Measurements from ENCODE around the gene ETV7. TPM values are rescaled to one million over a fixed set of nuclear protein-coding genes. Genes with fewer than 3 reads are reported as not detected.

Gene ETV7
- total and polyA plus RNA-seq, 9 donors, result 0.04 to 0.48 (median 0.15) TPM; not detected in 2

GRCh38 chr6:36333931-36334725 is 53.3 kb downstream of the ETV7 start:
- 5% methylated on average over 20 of the region's 20 CpGs for WGBS (ENCODE audit: insufficient coverage)
- H3K4me1 ChIP-seq (ENCODE audit: control insufficient read depth, insufficient read depth, low read length), result peaks cover 21% of the 10 kb centered on the region
- H3K36me3 ChIP-seq (ENCODE audit: control insufficient read depth, insufficient read depth, low read length), result no peaks in the 10 kb centered on the region
- peak overlapping the region; percentile 82 for H3K27ac ChIP-seq (ENCODE audit: low read length)
- H3K4me3 ChIP-seq (ENCODE audit: low read length), result no peak overlapping the region
- H3K27me3 ChIP-seq (ENCODE audit: control insufficient read depth, insufficient read depth, low read length), result peaks cover 42% of the 10 kb centered on the region
- DNase-seq, result peak; percentile 79
- no peaks in the 10 kb centered on the region for H3K9me3 ChIP-seq (replicated peaks; ENCODE audit: control insufficient read depth, low read depth, low read length)

DNA sequence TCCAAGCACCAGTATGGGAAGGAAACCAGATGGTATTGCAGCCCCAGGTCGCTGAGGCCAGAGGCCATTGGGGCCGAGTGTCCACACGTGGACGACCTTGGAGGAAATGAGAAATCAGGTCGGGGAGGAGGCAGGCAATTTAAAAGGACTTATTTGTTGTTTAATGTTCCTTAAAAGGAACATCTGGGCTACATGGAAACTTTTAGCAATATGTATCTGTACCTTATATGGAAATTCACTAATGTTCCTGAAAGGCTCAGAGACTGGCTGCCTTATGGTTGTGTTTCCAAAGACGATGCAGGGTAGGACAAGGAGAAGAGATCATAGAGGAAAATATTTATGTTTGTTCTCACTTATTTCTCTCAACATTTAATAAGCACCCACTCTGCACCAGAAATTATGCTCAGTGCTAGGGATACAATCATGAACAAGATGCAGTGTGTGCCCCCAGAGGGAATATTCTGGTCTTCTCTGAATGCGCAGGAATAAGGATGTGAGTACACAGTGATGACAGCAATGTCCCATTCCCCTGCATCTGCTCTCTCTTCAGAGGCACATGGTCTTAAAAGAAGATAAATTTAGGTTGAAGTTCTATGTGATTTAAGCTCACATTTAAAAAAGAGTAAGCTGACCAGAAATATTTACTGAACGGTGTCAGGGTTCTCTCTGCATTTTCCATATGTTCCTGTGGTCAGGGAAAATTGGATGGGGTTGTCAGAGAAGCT is 54.1 kb downstream of the ETV7 start:
- Histone ChIP-seq H3K36me3 (ENCODE audit: control insufficient read depth, insufficient read depth, low read length) (no peaks in the 10 kb centered on the region), H3K27me3 (ENCODE audit: control insufficient read depth, insufficient read depth, low read length) (peaks cover 44% of the 10 kb centered on the region), H3K4me1 (ENCODE audit: control insufficient read depth, insufficient read depth, low read length) (peaks cover 21% of the 10 kb centered on the region), H3K4me3 (ENCODE audit: low read length) (no peak overlapping the region), H3K9me3 (replicated peaks; ENCODE audit: control insufficient read depth, low read depth, low read length) (no peaks in the 10 kb centered on the region), H3K27ac (ENCODE audit: low read length) (peak overlapping the region; percentile 82)
- whole genome bisulfite sequencing (ENCODE audit: insufficient coverage), result no CpG with 5 or more reads among the region's 8 CpGs
- DNase-seq, result peak; percentile 65

DNA sequence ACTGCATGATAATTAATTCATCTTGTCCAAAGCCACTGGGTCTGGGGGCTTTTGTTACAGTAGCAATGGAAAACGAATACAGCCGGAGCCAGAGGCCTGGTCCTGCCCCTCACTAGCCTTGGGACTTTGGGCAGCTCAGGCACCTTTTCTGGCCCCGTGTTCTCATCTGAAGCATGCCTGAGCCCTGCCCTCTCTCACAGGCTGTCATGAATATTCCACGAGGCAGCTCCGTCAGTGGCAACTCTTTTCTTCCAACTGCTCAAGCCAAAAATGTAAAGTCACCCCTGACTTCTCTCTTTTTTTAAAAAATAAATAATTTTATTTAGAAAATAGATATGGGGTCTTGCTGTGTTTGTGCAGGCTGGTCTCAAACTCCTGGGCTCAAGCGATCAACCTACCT is 56.1 kb downstream of the ETV7 start:
- no peaks in the 10 kb centered on the region for H3K36me3 ChIP-seq (ENCODE audit: control insufficient read depth, insufficient read depth, low read length)
- H3K4me1 ChIP-seq (ENCODE audit: control insufficient read depth, insufficient read depth, low read length), result peaks cover 35% of the 10 kb centered on the region
- 90% methylated on average over 4 of the region's 6 CpGs for WGBS (ENCODE audit: insufficient coverage)
- peaks cover 46% of the 10 kb centered on the region for H3K27me3 ChIP-seq (ENCODE audit: control insufficient read depth, insufficient read depth, low read length)
- no peaks in the 10 kb centered on the region for H3K9me3 ChIP-seq (replicated peaks; ENCODE audit: control insufficient read depth, low read depth, low read length)
- no peak for DNase-seq
- H3K4me3 ChIP-seq (ENCODE audit: low read length), result no peak overlapping the region
- no peak overlapping the region for H3K27ac ChIP-seq (ENCODE audit: low read length)

DNA sequence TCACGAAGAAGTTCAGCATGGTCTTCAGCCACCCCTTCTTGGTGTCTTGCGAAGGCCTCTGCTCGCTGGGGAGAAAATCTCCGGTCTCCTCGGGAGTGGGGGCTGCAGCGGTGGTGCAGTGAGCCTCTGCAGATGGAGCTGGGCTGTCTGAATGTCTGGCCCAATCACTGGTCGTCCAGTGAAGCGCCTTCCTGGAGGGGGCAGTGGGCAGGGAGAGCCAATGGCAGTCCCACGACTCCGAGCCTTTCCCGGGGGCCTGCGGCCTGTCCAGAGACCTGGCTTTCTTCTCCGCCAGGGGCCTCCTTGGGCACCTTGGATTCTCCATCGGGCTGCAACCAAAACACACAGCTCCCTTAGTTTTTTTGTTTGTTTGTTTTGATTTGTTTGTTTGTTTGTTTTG is 57.1 kb downstream of the ETV7 start:
- H3K27me3 ChIP-seq (ENCODE audit: control insufficient read depth, insufficient read depth, low read length), result peaks cover 40% of the 10 kb centered on the region
- no peak for DNase-seq
- 81% methylated on average over 6 of the region's 14 CpGs for WGBS (ENCODE audit: insufficient coverage)

GRCh38 chr6:36329798-36330291 is 57.6 kb downstream of the ETV7 start:
- WGBS (ENCODE audit: insufficient coverage), result 53% methylated on average over 11 of the region's 14 CpGs
- no peak for DNase-seq
- Histone ChIP-seq H3K36me3 (ENCODE audit: control insufficient read depth, insufficient read depth, low read length) (no peaks in the 10 kb centered on the region), H3K27ac (ENCODE audit: low read length) (no peak overlapping the region), H3K4me3 (ENCODE audit: low read length) (no peak overlapping the region), H3K27me3 (ENCODE audit: control insufficient read depth, insufficient read depth, low read length) (peaks cover 38% of the 10 kb centered on the region), H3K4me1 (ENCODE audit: control insufficient read depth, insufficient read depth, low read length) (peaks cover 46% of the 10 kb centered on the region), H3K9me3 (replicated peaks; ENCODE audit: control insufficient read depth, low read depth, low read length) (no peaks in the 10 kb centered on the region)

More for the DNA sequence above, 57.1 kb downstream of the ETV7 start:
- Histone ChIP-seq H3K4me1 (ENCODE audit: control insufficient read depth, insufficient read depth, low read length) (peaks cover 41% of the 10 kb centered on the region), H3K9me3 (replicated peaks; ENCODE audit: control insufficient read depth, low read depth, low read length) (no peaks in the 10 kb centered on the region), H3K4me3 (ENCODE audit: low read length) (no peak overlapping the region), H3K36me3 (ENCODE audit: control insufficient read depth, insufficient read depth, low read length) (no peaks in the 10 kb centered on the region), H3K27ac (ENCODE audit: low read length) (no peak overlapping the region)

DNA sequence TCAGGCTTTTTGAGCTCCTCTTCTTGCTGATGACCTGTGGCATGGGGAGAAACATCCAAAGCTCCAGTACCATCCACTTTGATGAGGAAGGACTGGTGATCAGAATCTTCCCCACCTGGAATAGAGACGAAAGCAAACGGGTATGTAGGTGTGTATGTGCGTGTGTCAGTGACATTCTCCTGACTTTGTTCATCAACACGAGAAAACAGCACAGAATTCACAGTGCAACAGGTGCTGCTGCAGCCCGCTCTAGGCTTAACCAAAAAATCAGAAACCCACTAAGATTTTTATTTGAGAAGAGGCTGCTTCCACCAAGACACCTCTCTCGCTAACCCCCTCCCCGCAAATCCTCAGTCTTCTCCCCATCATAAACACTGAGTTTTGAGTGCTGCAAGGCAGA is 58.9 kb downstream of the ETV7 start:
- H3K27ac ChIP-seq (ENCODE audit: low read length), result no peak overlapping the region
- no peaks in the 10 kb centered on the region for H3K36me3 ChIP-seq (ENCODE audit: control insufficient read depth, insufficient read depth, low read length)
- 83% methylated on average over 2 of the region's 7 CpGs for WGBS (ENCODE audit: insufficient coverage)
- peaks cover 36% of the 10 kb centered on the region for H3K4me1 ChIP-seq (ENCODE audit: control insufficient read depth, insufficient read depth, low read length)
- peaks cover 27% of the 10 kb centered on the region for H3K27me3 ChIP-seq (ENCODE audit: control insufficient read depth, insufficient read depth, low read length)
- H3K9me3 ChIP-seq (replicated peaks; ENCODE audit: control insufficient read depth, low read depth, low read length), result no peaks in the 10 kb centered on the region
- DNase-seq, result no peak
- H3K4me3 ChIP-seq (ENCODE audit: low read length), result no peak overlapping the region

DNA sequence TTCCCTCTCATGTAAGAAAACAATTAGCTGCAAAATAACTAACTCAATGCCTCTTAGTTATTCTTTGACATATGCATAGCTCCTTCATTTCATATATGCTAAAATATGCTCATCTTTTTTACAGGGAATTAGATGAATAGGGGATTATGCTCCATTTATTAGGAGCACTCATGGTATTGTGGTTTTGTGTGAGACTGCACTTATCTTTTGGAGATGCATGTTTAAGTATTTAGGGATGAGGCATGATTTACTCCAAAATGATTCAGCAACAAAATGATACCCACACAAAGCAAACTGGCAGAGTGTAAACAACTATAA is 59.6 kb downstream of the ETV7 start:
- no peak for DNase-seq
- Histone ChIP-seq H3K27ac (ENCODE audit: low read length) (no peak overlapping the region), H3K36me3 (ENCODE audit: control insufficient read depth, insufficient read depth, low read length) (no peaks in the 10 kb centered on the region), H3K4me3 (ENCODE audit: low read length) (no peak overlapping the region), H3K9me3 (replicated peaks; ENCODE audit: control insufficient read depth, low read depth, low read length) (no peaks in the 10 kb centered on the region), H3K27me3 (ENCODE audit: control insufficient read depth, insufficient read depth, low read length) (peaks cover 30% of the 10 kb centered on the region), H3K4me1 (ENCODE audit: control insufficient read depth, insufficient read depth, low read length) (peaks cover 30% of the 10 kb centered on the region)

GRCh38 chr6:36327226-36327918 is 60.1 kb downstream of the ETV7 start:
- H3K4me1 ChIP-seq (ENCODE audit: control insufficient read depth, insufficient read depth, low read length), result peaks cover 30% of the 10 kb centered on the region
- H3K36me3 ChIP-seq (ENCODE audit: control insufficient read depth, insufficient read depth, low read length), result no peaks in the 10 kb centered on the region
- no peaks in the 10 kb centered on the region for H3K9me3 ChIP-seq (replicated peaks; ENCODE audit: control insufficient read depth, low read depth, low read length)
- no peak overlapping the region for H3K27ac ChIP-seq (ENCODE audit: low read length)
- peaks cover 27% of the 10 kb centered on the region for H3K27me3 ChIP-seq (ENCODE audit: control insufficient read depth, insufficient read depth, low read length)
- 40% methylated on average over 1 of the region's 6 CpGs for WGBS (ENCODE audit: insufficient coverage)
- DNase-seq, result no peak
- no peak overlapping the region for H3K4me3 ChIP-seq (ENCODE audit: low read length)

DNA sequence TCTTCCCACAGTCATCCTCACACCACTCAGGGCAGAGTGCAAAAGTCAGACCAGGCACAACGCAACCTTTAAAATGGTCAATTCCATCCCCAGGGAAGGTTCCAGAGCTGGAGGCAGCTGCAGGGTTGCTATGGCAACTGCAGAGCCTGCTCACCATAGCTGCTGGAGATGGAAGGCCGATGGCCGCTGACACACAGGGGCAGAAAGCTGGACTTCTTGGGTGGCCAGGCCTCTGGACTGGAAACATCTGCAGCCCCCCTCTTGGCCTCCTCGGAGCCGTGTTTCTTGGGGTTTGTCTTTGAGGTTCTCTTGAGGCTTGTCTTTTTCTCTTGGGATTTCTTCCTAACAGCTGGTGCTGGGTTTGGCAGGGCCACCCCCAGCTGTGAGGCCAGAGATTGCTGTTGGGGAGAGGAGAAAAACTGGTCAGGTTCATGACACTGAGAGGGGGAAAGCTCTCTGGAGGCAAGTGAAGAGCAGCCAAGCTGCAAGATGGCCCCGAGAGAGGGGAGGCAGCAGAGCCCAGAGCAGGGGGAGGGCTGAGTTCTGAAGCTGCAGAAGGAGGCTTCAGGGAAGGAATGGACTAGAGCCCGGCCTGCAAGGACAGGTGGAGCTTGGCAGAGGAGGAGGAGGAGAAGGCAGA is 61.0 kb downstream of the ETV7 start:
- Histone ChIP-seq H3K9me3 (replicated peaks; ENCODE audit: control insufficient read depth, low read depth, low read length) (no peaks in the 10 kb centered on the region), H3K4me1 (ENCODE audit: control insufficient read depth, insufficient read depth, low read length) (peaks cover 30% of the 10 kb centered on the region), H3K4me3 (ENCODE audit: low read length) (no peak overlapping the region), H3K36me3 (ENCODE audit: control insufficient read depth, insufficient read depth, low read length) (no peaks in the 10 kb centered on the region), H3K27ac (ENCODE audit: low read length) (no peak overlapping the region), H3K27me3 (ENCODE audit: control insufficient read depth, insufficient read depth, low read length) (peaks cover 23% of the 10 kb centered on the region)
- peak; percentile 90 for DNase-seq
- WGBS (ENCODE audit: insufficient coverage), result 34% methylated on average over 4 of the region's 7 CpGs

DNA sequence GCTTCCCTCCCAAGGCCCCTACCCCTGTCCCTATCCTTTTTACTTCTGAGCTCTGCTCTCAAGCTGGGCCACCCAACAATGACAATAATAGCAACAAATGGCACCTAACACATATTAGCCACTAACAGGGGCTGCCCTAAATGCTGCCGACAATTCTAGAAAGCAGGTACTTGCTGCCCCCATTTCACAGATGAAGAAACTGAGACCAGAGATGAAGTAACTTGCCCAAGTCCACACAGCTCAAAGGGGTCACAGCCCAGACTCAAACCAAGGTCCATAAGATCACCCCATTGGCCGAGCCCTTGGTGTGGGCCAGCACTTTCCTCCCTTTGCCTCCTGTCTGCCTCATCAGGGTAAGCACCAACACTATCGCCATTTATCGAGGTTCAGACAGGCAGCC is 62.8 kb downstream of the ETV7 start:
- peaks cover 11% of the 10 kb centered on the region for H3K27me3 ChIP-seq (ENCODE audit: control insufficient read depth, insufficient read depth, low read length)
- no peaks in the 10 kb centered on the region for H3K36me3 ChIP-seq (ENCODE audit: control insufficient read depth, insufficient read depth, low read length)
- no peak for DNase-seq
- 76% methylated on average over 4 of the region's 4 CpGs for WGBS (ENCODE audit: insufficient coverage)
- peaks cover 26% of the 10 kb centered on the region for H3K4me1 ChIP-seq (ENCODE audit: control insufficient read depth, insufficient read depth, low read length)
- no peak overlapping the region for H3K27ac ChIP-seq (ENCODE audit: low read length)
- no peaks in the 10 kb centered on the region for H3K9me3 ChIP-seq (replicated peaks; ENCODE audit: control insufficient read depth, low read depth, low read length)
- H3K4me3 ChIP-seq (ENCODE audit: low read length), result no peak overlapping the region
